ACC112 (cell line): ENCODE results near the gene F2RL3.
"Not testable (repeated sequence)": the region's sequence is repeated elsewhere in the genome, so short reads cannot be mapped to it uniquely, and the experiment has no call there.

Source experiments
- H2AFZ ChIP-seq: fragments of 200-600 bp; sonication (generic); one replicate; pipeline ENCODE4 v1.6.0; 2017; ENCODE audit warnings: antibody characterized with exemption, low read length; ENCODE audit not compliant: unreplicated experiment
- H3K27ac ChIP-seq: fragments of 200-600 bp; sonication (generic); 2 replicates; pipeline ENCODE4 v1.5.1; 2014; ENCODE audit warnings: low read depth, mild to moderate bottlenecking, antibody characterized with exemption, low read length, moderate library complexity
- H3K27me3 ChIP-seq: fragments of 200-600 bp; sonication (generic); 2 replicates; pipeline ENCODE4 v1.6.1; 2014; ENCODE audit warnings: mild to moderate bottlenecking, antibody characterized with exemption, low read length, moderate library complexity, mixed read lengths; ENCODE audit not compliant: insufficient read depth
- H3K36me3 ChIP-seq: fragments of 200-600 bp; sonication (generic); 2 replicates; pipeline ENCODE4 v1.6.1; 2016; ENCODE audit warnings: mild to moderate bottlenecking, antibody characterized with exemption, low read length, moderate library complexity, mixed read lengths; ENCODE audit not compliant: insufficient read depth
- H3K4me1 ChIP-seq: fragments of 200-600 bp; sonication (generic); one replicate; pipeline ENCODE4 v1.6.1; 2016; ENCODE audit warnings: low read length, mixed read lengths; ENCODE audit not compliant: insufficient read depth, unreplicated experiment, control insufficient read depth
- H3K4me3 ChIP-seq: fragments of 200-600 bp; sonication (generic); 2 replicates; pipeline ENCODE4 v1.5.1; 2014; ENCODE audit warnings: mild to moderate bottlenecking, low read depth, low read length
- H3K79me2 ChIP-seq: fragments of 200-600 bp; sonication (generic); one replicate; pipeline ENCODE4 v1.6.0; 2016; ENCODE audit warnings: low read length; ENCODE audit not compliant: control insufficient read depth, unreplicated experiment, insufficient read depth

Gene F2RL3

GRCh38 chr19:16938211-16938610 lies 49.4 kb downstream of the F2RL3 start:
- Histone ChIP-seq H2AFZ (no peak overlapping the region), H3K27ac (no peak overlapping the region), H3K79me2 (no peaks in the 10 kb centered on the region), H3K4me1 (no peaks in the 10 kb centered on the region), H3K36me3 (no peaks in the 10 kb centered on the region), H3K27me3 (peaks cover 18% of the 10 kb centered on the region), H3K4me3 (no peak overlapping the region)

DNA sequence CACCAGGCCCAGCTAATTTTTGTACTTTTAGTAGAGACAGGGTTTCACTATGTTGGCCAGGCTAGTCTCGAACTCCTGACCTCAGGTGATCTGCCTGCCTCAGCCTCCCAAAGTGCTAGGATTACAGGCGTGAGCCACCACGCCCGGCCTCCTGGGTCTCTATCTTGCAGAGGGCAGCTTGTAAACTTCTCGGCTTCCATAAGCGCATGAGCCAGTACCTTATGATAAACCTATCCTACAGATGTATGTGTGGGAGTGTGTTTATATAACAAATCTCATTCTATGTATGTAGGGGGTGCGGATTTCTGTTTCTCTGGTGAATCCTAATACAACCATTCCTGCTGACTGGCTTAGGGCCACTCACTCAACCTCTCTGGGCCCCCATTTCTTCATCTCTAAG lies 51.3 kb downstream of the F2RL3 start:
- H3K36me3 ChIP-seq, H3K79me2 ChIP-seq, H3K4me1 ChIP-seq, H3K27me3 ChIP-seq, H2AFZ ChIP-seq, H3K4me3 ChIP-seq, H3K27ac ChIP-seq: not testable (repeated sequence)

DNA sequence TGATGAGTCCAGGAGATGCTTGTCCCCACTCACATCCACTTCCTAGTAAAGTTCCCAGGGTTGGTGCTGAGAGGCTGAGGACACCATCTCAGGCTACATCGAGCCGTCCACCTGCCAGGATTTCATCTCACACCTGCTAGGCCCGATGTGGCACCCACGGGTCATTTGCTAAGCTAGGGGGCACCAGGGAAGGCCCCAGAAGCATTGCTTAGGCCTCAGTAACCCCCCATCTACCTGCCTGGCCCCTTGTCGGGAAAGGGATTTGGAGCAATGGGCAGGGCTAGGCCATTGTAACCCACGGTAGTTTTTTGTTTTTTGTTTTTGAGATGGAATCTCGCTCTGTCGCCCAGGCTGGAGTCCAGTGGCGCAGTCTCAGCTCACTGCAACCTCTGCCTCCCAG lies 51.8 kb downstream of the F2RL3 start:
- no peak overlapping the region for H2AFZ ChIP-seq
- no peaks in the 10 kb centered on the region for H3K4me1 ChIP-seq
- peaks cover under 1% of the 10 kb centered on the region; the same call in 1 of the 2 replicates for H3K27me3 ChIP-seq
- no peaks in the 10 kb centered on the region for H3K36me3 ChIP-seq
- H3K27ac ChIP-seq, result no peak overlapping the region
- no peaks in the 10 kb centered on the region for H3K79me2 ChIP-seq
- H3K4me3 ChIP-seq, result no peak overlapping the region
